HK-2 (cell line): ENCODE data around the gene TFF1.

ENCODE experiments used
- DNase-seq: peaks from one replicate; pipeline ENCODE4 v3.0.0-alpha.2; 2018; ENCODE audit not compliant: unreplicated experiment

Gene TFF1

GRCh38 chr21:42343963-42344510 is 22.3 kb downstream of the TFF1 start:
- no peak for DNase-seq

- DNase-seq = no peak
Measured at GRCh38 chr21:42343556-42343955, 22.8 kb downstream of the TFF1 start.

- no peak for DNase-seq
Measured at GRCh38 chr21:42343101-42343500, 23.2 kb downstream of the TFF1 start.

- DNase-seq = no peak
Measured at GRCh38 chr21:42341776-42342542, 24.4 kb downstream of the TFF1 start.

GRCh38 chr21:42340187-42341050 is 25.9 kb downstream of the TFF1 start:
- DNase-seq = no peak

GRCh38 chr21:42338729-42339715 is 27.3 kb downstream of the TFF1 start:
- no peak for DNase-seq

- DNase-seq = peak; percentile 37
Measured at GRCh38 chr21:42337830-42338728, 28.3 kb downstream of the TFF1 start.

- no peak for DNase-seq
Measured at GRCh38 chr21:42337276-42337675, 29.1 kb downstream of the TFF1 start.

- DNase-seq = no peak
Measured at GRCh38 chr21:42336054-42336453, 30.3 kb downstream of the TFF1 start.

GRCh38 chr21:42332557-42333317 is 33.6 kb downstream of the TFF1 start:
- no peak for DNase-seq

GRCh38 chr21:42331660-42332059 is 34.7 kb downstream of the TFF1 start:
- DNase-seq = no peak

- DNase-seq = no peak
Measured at GRCh38 chr21:42330380-42331371, 35.7 kb downstream of the TFF1 start.

- no peak for DNase-seq
Measured at GRCh38 chr21:42324896-42325295, 41.4 kb downstream of the TFF1 start.

GRCh38 chr21:42321845-42322244 is 44.5 kb downstream of the TFF1 start:
- no peak for DNase-seq

GRCh38 chr21:42321231-42321630 is 45.1 kb downstream of the TFF1 start:
- no peak for DNase-seq

GRCh38 chr21:42320791-42321190 is 45.5 kb downstream of the TFF1 start:
- DNase-seq = no peak

GRCh38 chr21:42319851-42320572 is 46.3 kb downstream of the TFF1 start:
- DNase-seq = no peak

- no peak for DNase-seq
Measured at GRCh38 chr21:42319376-42319775, 47.0 kb downstream of the TFF1 start.
